IMR-90 (cell line): ENCODE measurements around the gene DEPDC5. TPM values are rescaled to one million over a fixed set of nuclear protein-coding genes. Genes with fewer than 3 reads are reported as not detected.

Experiments
- ATAC-seq: fragments of 200-7000 bp; cut with Tn5 transposase; 2 replicates; pipeline ENCODE4 v1.9.1; 2020; ENCODE audit warnings: low read depth, mild to moderate bottlenecking, moderate library complexity
- BruUV-seq: library from RNA; stranded (reverse); fragments of 400-500 nt; replicated peaks from 2 replicates; lab custom pipeline; 2021; lab: Mats Ljungman, UMichigan
- CTCF ChIA-PET: fragments of 300-600 bp; formaldehyde crosslinking; extraction: SDS; loops from one replicate; lab custom pipeline; 2021; ENCODE audit warnings: antibody characterized with exemption; lab: Yijun Ruan, JAX
- POLR2A ChIA-PET: fragments of 300-600 bp; sonication (Branson Sonifier 250); formaldehyde crosslinking; loops from one replicate; lab custom pipeline; 2022; ENCODE audit warnings: antibody characterized with exemption; ENCODE audit not compliant: unreplicated experiment; lab: Charles Lee
- DNase-seq: peaks from one replicate; pipeline ENCODE4 v3.0.0; 2013
- H2AFZ ChIP-seq: replicated peaks from 2 replicates; pipeline ENCODE3; 2013; ENCODE audit warnings: low read length, mild to moderate bottlenecking; ENCODE audit not compliant: poor library complexity
- H2AK5ac ChIP-seq: 2 replicates; pipeline ENCODE4 v1.6.1; 2013; ENCODE audit warnings: low read depth, low read length, inconsistent platforms
- H2AK9ac ChIP-seq: replicated peaks from 2 replicates; pipeline ENCODE3; 2013; ENCODE audit warnings: mild to moderate bottlenecking, low read depth, low read length, moderate library complexity; ENCODE audit not compliant: poor library complexity
- H2BK120ac ChIP-seq: 2 replicates; pipeline ENCODE4 v1.6.1; 2013; ENCODE audit warnings: low read depth, low read length, inconsistent platforms
- H2BK15ac ChIP-seq: 3 replicates; pipeline ENCODE4 v1.6.1; 2013; ENCODE audit warnings: low read depth, low read length, inconsistent platforms
- H2BK20ac ChIP-seq: 2 replicates; pipeline ENCODE4 v1.6.1; 2013; ENCODE audit warnings: low read depth, mild to moderate bottlenecking, inconsistent platforms, low read length, moderate library complexity
- H2BK5ac ChIP-seq: 2 replicates; pipeline ENCODE4 v1.6.1; 2013; ENCODE audit warnings: mild to moderate bottlenecking, low read depth, low read length, inconsistent platforms; ENCODE audit not compliant: poor library complexity, severe bottlenecking
- H3K14ac ChIP-seq: replicated peaks from 2 replicates; pipeline ENCODE4 v1.6.1; 2013; ENCODE audit warnings: low read depth, low read length, inconsistent platforms
- H3K18ac ChIP-seq: 2 replicates; pipeline ENCODE4 v1.6.1; 2013; ENCODE audit warnings: low read depth, low read length, control low read depth
- H3K23ac ChIP-seq: 2 replicates; pipeline ENCODE4 v1.6.1; 2013; ENCODE audit warnings: low read depth, low read length, inconsistent platforms
- H3K27ac ChIP-seq: 2 replicates; pipeline ENCODE4 v1.5.1; 2013; ENCODE audit warnings: mild to moderate bottlenecking, control low read depth, low read length; ENCODE audit not compliant: insufficient read depth
- H3K27me3 ChIP-seq: 2 replicates; pipeline ENCODE4 v1.6.1; 2013; ENCODE audit warnings: low read length; ENCODE audit not compliant: control insufficient read depth, insufficient read depth
- H3K36me3 ChIP-seq: 2 replicates; pipeline ENCODE4 v1.6.1; 2013; ENCODE audit warnings: low read length, mixed read lengths; ENCODE audit not compliant: control insufficient read depth, insufficient read depth
- H3K4ac ChIP-seq: 2 replicates; pipeline ENCODE4 v1.6.1; 2013; ENCODE audit warnings: low read depth, low read length, inconsistent platforms
- H3K4me1 ChIP-seq: 2 replicates; pipeline ENCODE4 v1.6.1; 2013; ENCODE audit warnings: low read length, mixed read lengths; ENCODE audit not compliant: control insufficient read depth, insufficient read depth
- H3K4me2 ChIP-seq: 2 replicates; pipeline ENCODE4 v1.6.1; 2013; ENCODE audit warnings: low read depth, mild to moderate bottlenecking, control low read depth, low read length, moderate library complexity
- H3K4me3 ChIP-seq: 2 replicates; pipeline ENCODE4 v1.5.1; 2013; ENCODE audit warnings: low read depth, mild to moderate bottlenecking, control low read depth, low read length, moderate library complexity; ENCODE audit not compliant: insufficient read depth
- H3K56ac ChIP-seq: 2 replicates; pipeline ENCODE4 v1.6.1; 2013; ENCODE audit warnings: low read length, inconsistent platforms; ENCODE audit not compliant: insufficient read depth; ENCODE audit errors: extremely low read depth
- H3K79me1 ChIP-seq, 2 experiments: 2 replicates each; pipeline ENCODE4 v1.6.1; 2013; ENCODE audit warnings: low read length in 2 of 2, inconsistent platforms in 1 of 2, low read depth in 1 of 2
- H3K9ac ChIP-seq: 2 replicates; pipeline ENCODE4 v1.6.1; 2013; ENCODE audit warnings: low read depth, low read length, control low read depth
- H3K9me1 ChIP-seq: 2 replicates; pipeline ENCODE4 v1.6.1; 2013; ENCODE audit warnings: low read length, inconsistent platforms; ENCODE audit not compliant: insufficient read depth
- H3K9me3 ChIP-seq: 2 replicates; pipeline ENCODE4 v1.6.1; 2013; ENCODE audit warnings: low read length; ENCODE audit not compliant: control insufficient read depth, insufficient read depth
- H4K20me1 ChIP-seq: 2 replicates; pipeline ENCODE4 v1.6.1; 2013; ENCODE audit warnings: low read length, inconsistent platforms; ENCODE audit not compliant: insufficient read depth
- H4K5ac ChIP-seq: 2 replicates; pipeline ENCODE4 v1.6.1; 2013; ENCODE audit warnings: mild to moderate bottlenecking, low read depth, low read length, control low read depth
- H4K8ac ChIP-seq, 2 experiments: 2 replicates each; pipeline ENCODE4 v1.6.1; 2013; ENCODE audit warnings: low read depth in 2 of 2, low read length in 2 of 2, control low read depth in 1 of 2, inconsistent platforms in 1 of 2
- H4K91ac ChIP-seq: 2 replicates; pipeline ENCODE4 v1.6.1; 2013; ENCODE audit warnings: low read depth, low read length, inconsistent platforms; ENCODE audit not compliant: insufficient read depth
- BHLHE40 ChIP-seq: fragments of 150-350 bp; IDR thresholded peaks from 2 replicates; pipeline ENCODE4 v1.6.1; 2016; ENCODE audit warnings: mild to moderate bottlenecking, low read depth, low read length
- CEBPB ChIP-seq: IDR thresholded peaks from 2 replicates; pipeline ENCODE4 v1.6.1; 2012; ENCODE audit warnings: low read depth, low read length, improper control_type of control experiment
- CHD1 ChIP-seq: IDR thresholded peaks from 2 replicates; pipeline ENCODE4 v1.6.1; 2012; ENCODE audit warnings: low read depth, low read length, improper control_type of control experiment
- FOS ChIP-seq: fragments of 150-350 bp; IDR thresholded peaks from 2 replicates; pipeline ENCODE4 v1.6.1; 2016; ENCODE audit warnings: low read depth, low read length
- MAFK ChIP-seq: IDR thresholded peaks from 2 replicates; pipeline ENCODE4 v1.6.1; 2012; ENCODE audit warnings: low read depth, low read length, improper control_type of control experiment
- MAZ ChIP-seq: IDR thresholded peaks from 2 replicates; pipeline ENCODE4 v1.6.1; 2012; ENCODE audit warnings: low read depth, mild to moderate bottlenecking, low read length, improper control_type of control experiment, moderate library complexity, borderline replicate concordance
- MXI1 ChIP-seq: IDR thresholded peaks from 2 replicates; pipeline ENCODE4 v1.6.1; 2012; ENCODE audit warnings: low read depth, mild to moderate bottlenecking, low read length, moderate library complexity, borderline replicate concordance
- NFE2L2 ChIP-seq: fragments of 150-350 bp; IDR thresholded peaks from 2 replicates; pipeline ENCODE4 v1.6.1; 2016; ENCODE audit warnings: low read depth, mild to moderate bottlenecking, low read length
- POLR2A ChIP-seq: IDR thresholded peaks from 2 replicates; pipeline ENCODE4 v1.6.1; 2012; ENCODE audit warnings: mild to moderate bottlenecking, low read depth, low read length
- RAD21 ChIP-seq: IDR thresholded peaks from 2 replicates; pipeline ENCODE4 v1.6.1; 2012; ENCODE audit warnings: low read length, improper control_type of control experiment
- RCOR1 ChIP-seq: IDR thresholded peaks from 2 replicates; pipeline ENCODE4 v1.6.1; 2012; ENCODE audit warnings: mild to moderate bottlenecking, low read length, improper control_type of control experiment; ENCODE audit not compliant: insufficient replicate concordance
- RFX5 ChIP-seq: IDR thresholded peaks from 2 replicates; pipeline ENCODE4 v1.8.0; 2012; ENCODE audit warnings: low read depth, mild to moderate bottlenecking, low read length, moderate library complexity
- SMC3 ChIP-seq: fragments of 150-350 bp; IDR thresholded peaks from 2 replicates; pipeline ENCODE4 v1.6.1; 2016; ENCODE audit warnings: low read depth, mild to moderate bottlenecking, antibody characterized with exemption, low read length, moderate library complexity
- WGBS, 2 experiments: methylation state at CpG; one replicate each; pipeline versions ENCODE4 v1.1.5 to v1.1.7; 2013; ENCODE audit warnings: missing lambda C conversion rate in 2 of 2; ENCODE audit not compliant: insufficient read length in 1 of 2; ENCODE audit errors: extremely low coverage in 2 of 2; 5-methylcytosine and 5-hydroxymethylcytosine counted together
- dilution Hi-C: fragments of 300-500 bp; cut with HindIII; formaldehyde crosslinking; loops from one replicate; pipeline ENCODE4 v1.14.3; 2018; ENCODE audit warnings: low sequenced_read_pairs; ENCODE audit not compliant: unreplicated experiment
- in situ Hi-C: fragments of 300-500 bp; cut with MboI; formaldehyde crosslinking; loops from 3 replicates; pipeline ENCODE4 v1.14.3; 2019; ENCODE audit warnings: low sequenced_read_pairs, inconsistent platforms, mixed read lengths
- intact Hi-C: fragments of 100-400 bp; cut with micrococcal nuclease; formaldehyde crosslinking; loops from 2 replicates; pipeline ENCODE4 v1.10.0; 2022
- polyA plus RNA-seq, 3 experiments: library from polyadenylated mRNA; depleted of rRNA; stranded (reverse); fragments of >200 nt; gene quantifications; 2 replicates each; pipeline ENCODE4 v1.2.3, GENCODE V29; 2012; ENCODE audit warnings: low replicate concordance in 1 of 3
- total RNA-seq: library from RNA; depleted of rRNA; stranded (reverse); fragments of >200 nt; gene quantifications from 2 replicates; pipeline ENCODE4 v1.2.3, GENCODE V29; 2012
- TF ChIP-seq, protein P1 (sequence below): fragments of 150-350 bp; IDR thresholded peaks from 2 replicates; pipeline ENCODE4 v1.6.1; 2016; ENCODE audit warnings: low read depth, mild to moderate bottlenecking, low read length, moderate library complexity, borderline replicate concordance
- TF ChIP-seq, protein P2 (sequence below): fragments of 150-350 bp; IDR thresholded peaks from 2 replicates; pipeline ENCODE4 v1.6.1; 2017; ENCODE audit warnings: mild to moderate bottlenecking, antibody characterized with exemption, low read length, low read depth
- TF ChIP-seq, protein P3 (sequence below): conservative IDR thresholded peaks from 2 replicates; pipeline ENCODE4 v1.5.1; 2012; ENCODE audit warnings: mild to moderate bottlenecking, low read depth, low read length, improper control_type of control experiment

The DEPDC5 gene
- total and polyA plus RNA-seq, 2 of the 4 experiments (the other 2 are of a cell fraction): 6.6 to 12.9 TPM

DNA sequence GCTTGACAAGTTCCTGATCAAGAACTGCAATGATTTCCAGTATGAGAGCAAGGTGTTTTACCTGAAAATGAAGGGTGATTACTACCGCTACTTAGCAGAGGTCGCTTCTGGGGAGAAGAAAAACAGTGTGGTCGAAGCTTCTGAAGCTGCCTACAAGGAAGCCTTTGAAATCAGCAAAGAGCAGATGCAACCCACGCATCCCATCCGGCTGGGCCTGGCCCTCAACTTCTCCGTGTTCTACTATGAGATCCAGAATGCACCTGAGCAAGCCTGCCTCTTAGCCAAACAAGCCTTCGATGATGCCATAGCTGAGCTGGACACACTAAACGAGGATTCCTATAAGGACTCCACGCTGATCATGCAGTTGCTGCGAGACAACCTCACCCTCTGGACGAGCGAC is 202.5 kb downstream of the DEPDC5 start:
- Histone ChIP-seq H3K9me1 (peaks cover 22% of the 10 kb centered on the region), H2AK9ac (no peak overlapping the region), H3K4me1 (peaks cover 10% of the 10 kb centered on the region), H4K91ac (no peak overlapping the region), H3K56ac (no peak overlapping the region), H4K5ac (no peak overlapping the region), H2AK5ac (no peak overlapping the region), H4K20me1 (peaks cover 58% of the 10 kb centered on the region), H3K4ac (no peak overlapping the region), H2BK20ac (no peak overlapping the region), H2AFZ (no peak overlapping the region), H3K18ac (no peak overlapping the region), H3K9me3 (no peaks in the 10 kb centered on the region), H2BK5ac (no peak overlapping the region), H2BK120ac (no peak overlapping the region), H3K4me3 (no peak overlapping the region), H3K27me3 (no peaks in the 10 kb centered on the region; the same call in 1 of the 2 replicates), H4K8ac (no peak overlapping the region), H3K9ac (no peak overlapping the region), H3K79me1 (peaks cover 44 to 62% of the 10 kb centered on the region in 2 experiments), H3K14ac (no peak overlapping the region), H3K36me3 (peaks cover 19% of the 10 kb centered on the region), H2BK15ac (no peak overlapping the region), H3K4me2 (no peak overlapping the region), H3K23ac (no peak overlapping the region), H3K27ac (no peak overlapping the region)
- dilution Hi-C loops (no loop called here), intact Hi-C loops (no loop called here), in situ Hi-C loops (loop anchor here (25.0 kb wide), 2 partner anchors 394 to 856 kb away; partner anchors contain the start of gene TIMP3)
- ChIA-PET POLR2A (no interaction called here), CTCF (no interaction called here)
- WGBS, 2 experiments: 94% methylated on average over 9 of the region's 12 CpGs; no CpG with 5 or more reads in 1 of the 2 experiments
- ATAC-seq (no peak), DNase-seq (no peak)
- TSS peak; percentile 86 for BruUV-seq
- TF ChIP-seq CHD1 (no peak), NFE2L2 (no peak), MAZ (no peak), POLR2A (no peak), MXI1 (no peak), MAFK (no peak), RFX5 (no peak), FOS (no peak), BHLHE40 (no peak), CEBPB (no peak), SMC3 (no peak), RAD21 (no peak), RCOR1 (no peak)
- TF ChIP-seq, protein P1, sequence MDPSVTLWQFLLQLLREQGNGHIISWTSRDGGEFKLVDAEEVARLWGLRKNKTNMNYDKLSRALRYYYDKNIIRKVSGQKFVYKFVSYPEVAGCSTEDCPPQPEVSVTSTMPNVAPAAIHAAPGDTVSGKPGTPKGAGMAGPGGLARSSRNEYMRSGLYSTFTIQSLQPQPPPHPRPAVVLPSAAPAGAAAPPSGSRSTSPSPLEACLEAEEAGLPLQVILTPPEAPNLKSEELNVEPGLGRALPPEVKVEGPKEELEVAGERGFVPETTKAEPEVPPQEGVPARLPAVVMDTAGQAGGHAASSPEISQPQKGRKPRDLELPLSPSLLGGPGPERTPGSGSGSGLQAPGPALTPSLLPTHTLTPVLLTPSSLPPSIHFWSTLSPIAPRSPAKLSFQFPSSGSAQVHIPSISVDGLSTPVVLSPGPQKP: no peak
- TF ChIP-seq, protein P2, sequence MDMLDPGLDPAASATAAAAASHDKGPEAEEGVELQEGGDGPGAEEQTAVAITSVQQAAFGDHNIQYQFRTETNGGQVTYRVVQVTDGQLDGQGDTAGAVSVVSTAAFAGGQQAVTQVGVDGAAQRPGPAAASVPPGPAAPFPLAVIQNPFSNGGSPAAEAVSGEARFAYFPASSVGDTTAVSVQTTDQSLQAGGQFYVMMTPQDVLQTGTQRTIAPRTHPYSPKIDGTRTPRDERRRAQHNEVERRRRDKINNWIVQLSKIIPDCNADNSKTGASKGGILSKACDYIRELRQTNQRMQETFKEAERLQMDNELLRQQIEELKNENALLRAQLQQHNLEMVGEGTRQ: no peak
- TF ChIP-seq, protein P3, sequence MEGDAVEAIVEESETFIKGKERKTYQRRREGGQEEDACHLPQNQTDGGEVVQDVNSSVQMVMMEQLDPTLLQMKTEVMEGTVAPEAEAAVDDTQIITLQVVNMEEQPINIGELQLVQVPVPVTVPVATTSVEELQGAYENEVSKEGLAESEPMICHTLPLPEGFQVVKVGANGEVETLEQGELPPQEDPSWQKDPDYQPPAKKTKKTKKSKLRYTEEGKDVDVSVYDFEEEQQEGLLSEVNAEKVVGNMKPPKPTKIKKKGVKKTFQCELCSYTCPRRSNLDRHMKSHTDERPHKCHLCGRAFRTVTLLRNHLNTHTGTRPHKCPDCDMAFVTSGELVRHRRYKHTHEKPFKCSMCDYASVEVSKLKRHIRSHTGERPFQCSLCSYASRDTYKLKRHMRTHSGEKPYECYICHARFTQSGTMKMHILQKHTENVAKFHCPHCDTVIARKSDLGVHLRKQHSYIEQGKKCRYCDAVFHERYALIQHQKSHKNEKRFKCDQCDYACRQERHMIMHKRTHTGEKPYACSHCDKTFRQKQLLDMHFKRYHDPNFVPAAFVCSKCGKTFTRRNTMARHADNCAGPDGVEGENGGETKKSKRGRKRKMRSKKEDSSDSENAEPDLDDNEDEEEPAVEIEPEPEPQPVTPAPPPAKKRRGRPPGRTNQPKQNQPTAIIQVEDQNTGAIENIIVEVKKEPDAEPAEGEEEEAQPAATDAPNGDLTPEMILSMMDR: no peak
